Inflammatory macrophage treated with lipopolysaccharide for 4 hours (primary cell): ENCODE data around the gene COPG2.

Source experiments
- DNase-seq: peaks from one replicate; pipeline ENCODE4 v3.0.0-alpha.2; 2020

The COPG2 gene

DNA sequence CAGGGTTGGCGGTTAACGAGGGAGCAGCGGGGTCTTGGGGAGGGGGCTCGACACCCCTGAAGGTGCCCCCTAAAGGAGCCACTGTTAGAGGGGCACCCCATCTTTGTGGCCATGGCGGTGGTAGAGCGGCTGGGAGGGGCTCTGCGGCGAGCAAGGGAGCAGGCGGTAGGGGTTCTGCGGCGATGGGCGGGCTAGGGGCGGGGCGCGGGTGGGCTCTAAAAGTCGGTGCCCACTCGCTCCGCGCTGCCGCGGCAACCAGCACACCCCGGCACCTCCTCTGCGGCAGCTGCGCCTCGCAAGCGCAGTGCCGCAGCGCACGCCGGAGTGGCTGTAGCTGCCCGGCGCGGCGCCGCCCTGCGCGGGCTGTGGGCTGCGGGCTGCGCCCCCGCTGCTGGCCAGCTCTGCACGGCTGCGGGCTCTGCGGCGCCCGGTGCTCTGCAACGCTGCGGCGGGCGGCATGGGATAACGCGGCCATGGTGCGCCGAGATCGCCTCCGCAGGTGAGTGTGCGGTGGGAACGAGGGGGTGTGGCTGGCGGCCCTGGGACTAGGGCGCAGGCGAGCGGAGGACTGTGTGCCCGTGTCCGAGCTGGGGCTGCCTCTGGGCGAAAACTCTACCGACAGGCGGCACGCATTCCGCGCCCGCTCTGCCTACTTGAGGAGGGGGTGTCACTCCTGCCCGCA is 176.6 kb downstream of the COPG2 start, which contains the start of gene MEST:
Gene MEST (plus strand): TSS at position 245 of the 682 bp plus-strand sequence. CDS start 229 bp downstream, at position 474.
- DNase-seq: no peak

DNA sequence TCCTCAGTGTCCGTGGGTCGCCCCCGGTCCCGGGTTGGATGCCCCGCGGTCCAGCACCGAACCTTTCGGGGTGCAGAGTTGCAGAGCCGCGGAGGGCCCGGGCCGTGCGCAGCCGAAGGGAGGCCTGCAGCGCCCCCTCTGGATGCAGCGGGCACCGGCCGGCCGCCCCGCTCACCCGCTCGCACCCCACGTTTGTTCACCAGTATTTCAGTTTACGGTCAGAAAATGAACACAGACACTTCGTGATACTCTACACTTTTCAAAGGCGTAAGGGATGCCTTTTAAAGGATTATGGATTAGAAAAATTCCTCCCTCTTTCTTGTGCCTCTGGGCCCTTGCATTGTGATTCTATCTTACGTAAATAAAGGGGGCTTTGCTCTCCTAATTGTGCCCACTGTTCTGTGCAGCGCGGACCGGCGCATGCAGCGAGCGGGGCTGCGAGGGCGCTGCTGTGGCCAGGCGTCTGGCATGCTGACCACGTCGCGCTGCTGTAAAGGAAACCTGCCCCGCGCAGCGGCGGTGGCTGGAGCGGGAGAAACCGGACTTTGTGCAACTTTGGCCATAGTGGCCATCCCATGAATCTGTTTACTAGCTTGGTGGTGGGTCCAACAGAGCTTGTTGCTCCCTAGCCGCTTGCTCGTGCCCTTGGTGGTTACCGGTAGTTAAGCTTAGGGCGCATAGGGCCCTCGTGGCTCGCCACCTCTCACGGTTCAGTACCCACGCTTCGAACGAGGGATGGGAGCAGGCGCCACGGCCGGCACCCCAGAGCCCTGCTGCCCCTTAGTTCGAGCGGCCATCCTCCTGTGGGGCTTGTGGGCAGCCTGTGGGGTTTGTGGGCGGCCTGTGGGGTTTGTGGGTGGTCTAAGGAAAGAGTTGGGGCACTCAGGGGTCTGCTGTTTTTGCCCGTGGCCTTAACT is 177.4 kb downstream of the COPG2 start:
- DNase-seq: peak; percentile 16

DNA sequence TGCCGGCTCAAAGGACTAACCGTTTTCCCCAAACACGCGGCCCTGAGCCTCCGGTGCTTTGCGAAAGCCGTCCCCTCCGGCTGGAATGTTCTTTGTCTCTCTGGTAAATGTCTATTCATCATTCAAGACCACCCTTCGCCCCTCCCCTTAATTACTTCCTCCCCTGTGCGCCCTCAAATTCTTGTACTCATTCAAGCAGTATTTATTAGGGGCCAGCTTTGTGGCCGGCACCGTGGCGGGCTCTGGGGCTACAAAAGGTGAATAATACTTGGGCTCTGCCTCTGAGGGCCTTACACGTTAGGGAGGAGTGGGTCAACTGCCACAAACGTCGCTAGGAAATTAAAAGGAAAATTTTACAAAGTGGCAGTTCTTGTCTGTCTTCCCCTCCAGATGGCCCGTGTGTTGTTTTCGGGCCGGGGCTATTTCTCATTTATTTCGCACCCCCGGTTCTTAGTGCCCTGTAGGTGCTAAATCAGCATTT is 178.2 kb downstream of the COPG2 start:
- DNase-seq: no peak

DNA sequence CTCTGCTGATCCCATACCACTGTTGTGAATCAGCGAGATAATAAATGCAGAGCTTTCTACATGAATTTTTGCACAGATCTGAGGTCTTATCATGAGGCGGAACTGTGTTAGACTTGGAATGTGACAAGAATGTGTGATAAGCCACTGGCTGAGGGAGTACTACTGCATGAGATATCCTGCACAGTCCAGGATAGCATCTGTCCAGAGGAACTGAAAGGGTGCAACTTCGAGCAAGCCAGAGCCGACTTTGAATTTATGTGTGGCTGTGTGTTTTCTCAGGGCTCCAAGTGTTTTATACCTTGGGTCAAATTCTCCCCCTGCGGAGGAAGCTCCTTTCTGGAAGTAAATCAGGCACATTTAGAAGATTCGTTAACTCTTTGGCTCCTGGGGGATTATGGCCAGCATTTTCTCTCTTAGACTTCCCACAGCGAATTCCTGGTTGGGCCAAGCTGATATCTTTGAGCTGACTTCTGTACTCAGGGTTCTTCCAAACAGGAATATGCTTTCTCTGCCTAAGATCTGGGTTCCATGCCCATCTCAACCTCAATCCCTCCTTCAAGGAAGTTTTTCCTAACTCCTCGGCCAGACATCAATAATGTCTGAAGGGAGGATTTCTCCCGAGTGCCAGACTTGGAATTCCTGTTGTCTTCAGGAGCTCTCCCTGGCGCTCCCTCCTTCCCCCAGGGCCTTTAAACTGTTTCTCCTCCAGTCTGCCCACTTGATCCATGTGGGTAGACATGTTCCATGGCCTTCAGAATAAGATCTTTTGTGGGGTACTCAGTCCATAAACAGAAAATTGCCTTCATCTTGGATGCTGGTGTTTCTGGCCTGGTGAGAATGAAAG is 179.2 kb downstream of the COPG2 start:
- no peak for DNase-seq

DNA sequence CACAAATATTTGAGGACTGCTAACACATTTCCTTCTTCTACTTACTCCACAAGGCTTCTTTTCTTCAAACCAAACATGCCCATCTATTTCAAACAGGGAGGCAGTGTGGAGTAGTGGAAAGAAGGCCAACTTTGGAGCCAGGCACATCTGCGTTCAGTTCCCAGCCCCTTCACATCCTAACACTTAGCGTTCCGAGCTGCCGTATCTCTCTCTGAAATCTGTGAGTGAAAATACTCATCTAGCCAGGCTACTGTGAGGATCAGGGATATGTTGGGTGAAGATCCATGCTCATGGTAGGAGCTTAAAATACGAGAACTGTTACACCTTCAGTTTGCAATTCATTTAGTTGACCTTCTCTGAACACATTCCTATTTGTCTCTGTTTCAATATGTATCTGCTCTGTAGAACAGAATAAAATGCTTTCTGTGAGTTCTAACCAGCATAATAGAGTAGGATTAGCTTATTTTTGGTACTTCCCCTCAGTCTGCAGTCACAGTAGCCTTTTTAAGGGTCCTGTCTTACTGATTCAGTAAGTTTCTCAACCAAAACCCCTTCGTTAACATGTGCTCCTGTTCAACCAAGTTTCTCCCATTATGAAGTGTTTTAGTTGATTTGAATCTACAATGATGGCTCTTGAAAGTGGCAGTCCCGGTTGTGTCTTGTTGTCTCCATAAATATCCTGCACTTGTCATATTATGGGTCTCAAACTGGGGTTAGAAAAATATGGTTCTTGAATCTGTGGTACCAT is 180.0 kb downstream of the COPG2 start:
- no peak for DNase-seq

DNA sequence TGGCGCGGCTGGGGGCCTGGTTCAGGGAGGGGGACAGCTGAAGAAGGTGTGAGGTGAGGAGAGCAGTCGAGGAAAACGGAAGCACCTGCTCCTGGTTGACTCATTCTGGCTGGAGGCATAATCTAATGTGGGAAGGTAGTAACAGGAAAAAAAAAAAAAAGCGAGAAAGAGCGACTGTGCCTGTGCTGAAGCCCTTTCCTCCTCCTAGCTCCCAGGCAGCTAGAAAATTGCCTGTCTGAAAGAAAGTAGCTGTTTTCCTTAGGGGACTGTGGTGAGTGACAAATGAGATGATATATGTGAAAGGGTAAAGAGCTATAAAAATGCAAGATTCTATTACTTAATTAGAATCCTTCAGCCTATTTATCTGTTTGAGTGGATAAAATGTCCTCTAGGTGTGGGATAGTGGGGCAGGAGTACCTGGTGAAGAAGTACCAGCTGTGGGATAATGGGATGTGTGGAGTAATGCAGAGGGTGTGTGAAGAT is 181.6 kb downstream of the COPG2 start:
- no peak for DNase-seq

DNA sequence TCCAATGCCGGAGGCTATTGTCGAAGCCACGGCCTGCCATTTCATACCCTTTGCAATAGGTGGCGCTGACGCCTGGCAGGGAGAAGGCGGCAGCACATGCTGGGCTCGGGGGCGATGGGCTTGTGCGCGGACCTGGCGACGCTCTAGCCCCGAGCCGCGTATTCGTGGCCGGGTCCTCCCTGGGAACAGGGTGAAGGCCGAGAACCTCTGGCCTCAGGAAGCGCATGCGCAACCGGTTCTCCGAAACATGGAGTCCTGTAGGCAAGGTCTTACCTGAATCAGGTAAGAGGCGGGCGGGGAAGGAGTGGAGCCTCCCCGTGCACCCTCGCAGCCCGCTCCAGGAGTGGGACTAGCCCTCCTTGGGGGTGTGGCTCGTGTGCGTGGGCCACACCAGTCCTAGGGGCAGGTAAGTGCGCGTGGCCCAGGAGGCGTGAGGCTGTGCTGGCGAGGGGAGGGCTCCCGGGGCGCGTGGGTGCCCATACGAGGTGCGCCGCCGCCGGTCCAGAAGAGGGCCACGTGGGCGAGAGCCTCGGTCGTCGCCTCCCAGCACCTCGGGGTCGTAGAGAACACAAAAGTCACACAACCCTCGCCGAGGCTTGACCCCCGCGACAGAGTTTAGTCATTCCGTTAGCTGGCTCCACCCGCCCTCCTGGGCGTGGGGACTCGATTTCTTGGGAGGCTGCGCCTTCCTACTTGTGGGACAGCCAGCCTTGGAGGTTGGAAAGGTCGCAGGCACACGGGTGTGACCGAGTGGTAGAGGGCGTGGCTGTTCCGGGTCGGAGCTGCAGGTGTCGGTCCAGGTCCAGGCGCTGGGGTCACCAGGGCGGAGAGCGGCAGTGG is 182.2 kb downstream of the COPG2 start:
- peak; percentile 47 for DNase-seq

DNA sequence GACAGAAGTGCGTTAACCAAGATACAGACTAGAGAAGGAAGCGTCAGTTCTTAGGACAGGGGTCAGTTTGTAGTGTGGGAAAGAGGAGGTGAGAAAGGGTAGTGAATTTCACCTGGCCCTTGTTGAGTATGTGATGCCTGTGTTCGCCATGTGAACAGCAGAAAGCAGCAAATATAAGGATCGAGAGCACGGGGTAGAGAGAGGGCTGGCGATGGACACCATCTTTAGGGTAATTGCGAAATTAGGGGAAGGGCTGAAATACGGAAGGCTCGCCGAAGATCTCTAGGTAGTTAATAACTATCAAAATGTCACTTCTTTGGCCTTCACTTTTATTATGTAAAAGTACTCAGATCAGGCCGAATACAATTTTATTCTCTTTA is 182.8 kb downstream of the COPG2 start:
- DNase-seq: no peak

DNA sequence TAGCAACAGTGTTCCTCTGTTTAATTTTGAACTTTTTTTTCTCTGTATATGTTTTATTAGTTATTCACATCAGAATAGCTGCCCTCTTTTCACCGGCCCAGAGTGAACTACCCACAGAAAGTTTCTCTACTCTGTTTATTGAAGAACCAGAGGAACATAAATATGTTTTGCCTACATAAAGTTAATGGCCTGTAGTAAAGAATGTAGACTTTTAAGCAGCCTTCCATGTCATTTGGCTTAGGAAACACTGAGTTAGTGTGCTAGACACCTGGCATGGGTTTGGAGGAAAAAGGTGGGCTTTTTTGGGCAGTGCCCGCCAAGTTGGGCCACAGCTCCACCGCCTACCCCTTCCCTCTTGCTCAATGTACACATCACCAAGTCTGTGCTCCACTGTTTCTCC is 185.5 kb downstream of the COPG2 start:
- DNase-seq: no peak

DNA sequence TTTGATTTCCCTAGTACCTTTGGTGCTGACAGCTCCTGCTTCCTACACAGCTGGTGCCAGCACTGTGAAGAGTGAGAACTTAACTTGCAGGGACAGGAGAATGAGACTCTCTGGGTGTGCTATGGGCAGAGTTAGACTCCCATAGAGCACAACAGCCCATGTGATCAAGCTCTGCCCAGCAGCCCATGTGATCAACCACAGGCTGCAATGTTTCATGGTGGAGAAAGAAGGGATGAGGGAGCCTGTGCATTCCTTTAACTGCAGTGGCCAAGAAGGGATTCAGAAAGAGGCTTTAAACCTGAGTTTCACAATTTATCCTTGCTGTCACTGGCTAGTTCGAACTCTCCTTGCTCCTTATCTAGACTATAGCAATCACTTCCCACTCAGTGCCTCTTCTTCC is 186.7 kb downstream of the COPG2 start:
- DNase-seq: no peak

DNA sequence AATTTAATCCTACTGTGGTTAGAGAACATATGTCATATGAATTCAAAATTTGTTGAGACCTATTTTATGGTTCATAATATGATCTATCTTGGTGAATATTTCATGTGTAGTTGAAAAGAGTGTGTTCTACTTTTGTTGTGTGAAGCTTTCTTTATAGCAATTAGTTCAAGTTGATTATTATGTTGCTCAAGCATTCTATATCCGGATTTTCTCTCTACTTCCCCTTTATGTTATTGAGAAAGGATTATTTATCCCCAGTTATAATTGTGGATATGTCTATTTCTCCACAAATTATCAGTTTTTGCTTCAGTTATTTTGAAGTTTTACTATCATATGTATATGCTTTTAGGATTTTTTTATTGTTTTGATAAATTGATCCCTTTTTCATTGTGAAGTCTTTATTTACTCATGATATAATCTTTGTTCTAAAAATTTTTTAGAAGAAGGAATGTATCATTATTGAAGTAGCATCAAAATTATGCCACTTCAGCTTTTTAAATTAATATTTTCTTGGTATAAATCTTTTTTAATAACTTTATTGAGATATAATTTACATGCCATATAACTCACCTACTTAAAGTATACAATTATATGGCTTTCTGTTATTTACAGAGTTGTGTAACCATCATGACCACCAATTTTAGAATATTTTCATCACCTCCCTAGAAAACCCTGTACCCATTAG is 188.7 kb downstream of the COPG2 start:
- peak; percentile 30 for DNase-seq

DNA sequence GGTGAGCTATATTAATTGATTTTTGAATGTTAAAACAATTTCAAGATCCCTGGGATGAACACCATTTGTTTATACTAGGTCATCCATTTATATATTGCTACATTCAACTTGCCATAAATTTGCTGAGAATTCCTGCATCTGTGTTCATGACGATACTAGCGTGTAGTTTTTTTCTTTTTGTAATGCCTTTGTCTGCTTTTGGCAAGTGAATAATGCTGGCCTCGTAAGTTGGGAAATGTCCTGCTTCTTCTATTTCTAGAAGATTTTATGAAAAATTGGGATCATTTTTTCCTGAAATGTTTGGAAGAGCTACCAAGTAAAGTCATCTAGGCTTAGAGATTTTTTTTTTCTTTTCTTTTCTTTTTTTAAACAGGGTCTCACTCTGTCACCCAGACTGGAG is 189.6 kb downstream of the COPG2 start:
- no peak for DNase-seq

DNA sequence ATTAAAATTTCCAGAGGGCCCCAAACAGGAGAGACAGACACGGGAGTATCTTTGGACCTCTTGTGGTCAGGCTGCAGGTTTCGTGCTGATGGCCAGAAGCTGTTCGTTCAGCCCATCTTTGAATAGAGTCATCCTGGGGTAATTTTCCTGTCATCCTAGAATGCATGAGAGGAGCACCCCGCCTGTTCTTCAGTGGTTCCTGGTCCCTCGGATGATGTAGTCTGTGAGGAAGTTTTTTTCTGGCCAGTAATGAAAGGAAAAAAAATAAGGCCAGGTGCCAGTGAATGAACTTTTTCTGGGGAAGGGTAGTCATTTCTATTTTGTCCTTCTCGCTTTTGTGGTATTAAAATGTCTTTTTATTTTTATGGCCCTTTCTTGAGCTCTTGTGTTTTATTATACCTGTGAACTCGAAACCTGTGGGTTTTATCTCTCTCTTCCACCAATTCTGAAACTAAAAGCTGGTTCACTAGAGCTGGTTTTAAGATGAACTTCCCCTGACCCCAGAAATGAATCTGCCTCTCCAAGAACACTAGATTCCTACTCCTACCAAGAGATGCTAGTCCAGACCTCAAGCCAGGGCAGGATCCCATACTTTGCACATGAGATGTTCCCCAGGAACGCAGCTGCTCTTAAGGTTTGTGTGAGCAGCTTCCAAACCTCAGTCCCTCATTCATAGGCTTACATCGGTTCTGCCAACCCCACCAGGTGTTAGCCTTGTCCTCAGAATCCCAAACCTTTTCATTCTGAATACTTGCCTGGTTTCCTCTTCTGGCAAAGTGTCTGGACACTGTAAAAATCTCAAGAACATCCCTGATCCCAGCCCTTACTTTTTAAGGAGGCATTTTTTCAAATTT is 192.0 kb downstream of the COPG2 start:
- DNase-seq: no peak

DNA sequence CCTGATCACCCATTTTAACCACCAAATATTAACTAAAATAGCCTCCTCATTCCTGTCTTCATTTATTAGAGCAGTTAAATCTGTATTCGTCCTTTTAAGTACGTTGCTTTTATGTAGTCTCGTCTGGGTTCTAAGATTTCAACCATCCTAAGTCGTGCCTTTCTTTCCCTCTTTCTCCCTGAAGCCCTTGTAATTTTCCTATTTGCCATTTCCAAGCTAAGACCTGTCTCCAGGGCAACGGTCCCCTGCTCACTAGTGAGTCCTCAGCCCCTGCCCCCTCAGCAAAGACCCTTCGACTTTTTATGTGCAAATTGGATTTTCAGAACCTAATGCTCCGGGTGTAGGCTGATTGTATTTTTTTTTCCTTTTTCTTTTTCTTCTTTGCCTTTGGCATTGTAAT is 192.8 kb downstream of the COPG2 start:
- DNase-seq: no peak

DNA sequence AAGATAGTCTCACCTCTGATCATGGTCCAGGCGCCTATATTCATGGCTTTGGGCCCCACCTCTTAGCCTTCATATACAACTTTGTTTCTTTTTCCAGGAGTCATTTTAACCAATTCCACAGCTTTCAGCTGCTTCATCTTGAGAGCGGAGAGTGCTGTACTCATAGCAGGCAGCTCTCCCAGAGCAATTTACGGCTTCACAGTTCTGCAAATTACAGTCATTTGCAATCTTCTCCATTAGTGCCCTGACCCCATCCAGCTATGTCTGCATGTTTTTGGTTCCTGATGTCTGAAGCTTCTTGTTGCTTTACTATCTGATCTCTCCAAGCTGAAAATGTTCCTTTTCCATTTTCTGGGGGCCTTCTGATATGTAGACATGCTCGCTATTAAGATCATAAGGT is 194.7 kb downstream of the COPG2 start:
- DNase-seq: no peak

DNA sequence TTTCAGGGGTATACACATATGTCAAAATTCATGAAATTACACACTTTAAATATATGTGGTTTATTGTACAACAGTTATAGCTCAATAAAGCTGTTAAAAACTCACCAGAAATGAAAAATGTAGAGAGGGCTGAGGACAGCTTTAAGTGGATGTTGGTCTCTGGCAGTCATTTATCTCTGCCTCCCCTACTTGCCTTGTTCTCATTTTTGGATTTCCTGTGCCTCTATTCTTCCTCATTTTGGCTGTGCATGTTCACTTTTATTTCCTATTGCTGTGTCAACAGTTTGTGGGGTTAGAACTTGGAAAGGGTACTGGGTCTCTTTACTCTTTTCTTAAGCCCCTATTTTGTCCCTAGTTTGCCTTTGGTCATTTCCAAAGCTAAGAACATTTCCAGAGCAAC is 195.3 kb downstream of the COPG2 start:
- DNase-seq: peak; percentile 44

DNA sequence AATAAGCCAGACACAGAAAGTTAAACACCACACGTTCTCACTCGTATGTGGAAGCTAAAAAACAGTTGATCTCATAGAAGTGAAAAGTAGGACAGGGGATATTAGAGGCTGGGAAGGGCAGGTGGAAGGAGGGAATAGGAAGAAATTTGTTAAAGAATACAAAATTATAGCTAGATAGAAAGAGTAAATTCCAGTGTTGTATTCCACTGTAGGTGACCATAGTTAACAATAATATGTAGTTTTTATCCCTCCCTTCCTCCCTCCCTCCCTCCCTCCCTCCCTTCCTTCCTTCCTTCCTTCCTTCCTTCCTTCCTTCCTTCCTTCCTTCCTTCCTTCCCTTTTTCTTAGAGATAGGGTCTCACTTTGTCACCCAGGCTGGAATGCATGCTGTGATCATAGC is 196.6 kb downstream of the COPG2 start:
- no peak for DNase-seq

DNA sequence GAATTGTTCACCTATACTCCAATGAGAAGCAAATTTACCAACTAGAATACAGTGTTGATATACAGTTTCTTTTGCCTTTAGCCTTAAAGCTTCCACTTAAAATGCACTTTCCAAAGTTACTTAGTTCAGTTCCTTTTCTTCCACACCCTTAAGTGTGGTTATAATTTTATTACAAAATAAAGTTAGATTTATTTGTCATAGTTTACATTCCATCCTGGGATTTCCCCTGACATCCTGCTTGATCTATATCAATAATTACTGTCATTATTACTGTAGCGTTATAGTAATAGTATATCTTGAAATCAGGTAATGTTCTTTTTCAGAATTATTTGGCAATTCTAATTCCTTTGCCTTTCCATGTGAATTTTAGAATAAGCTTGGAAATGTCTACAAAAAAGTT is 199.9 kb downstream of the COPG2 start:
- no peak for DNase-seq

DNA sequence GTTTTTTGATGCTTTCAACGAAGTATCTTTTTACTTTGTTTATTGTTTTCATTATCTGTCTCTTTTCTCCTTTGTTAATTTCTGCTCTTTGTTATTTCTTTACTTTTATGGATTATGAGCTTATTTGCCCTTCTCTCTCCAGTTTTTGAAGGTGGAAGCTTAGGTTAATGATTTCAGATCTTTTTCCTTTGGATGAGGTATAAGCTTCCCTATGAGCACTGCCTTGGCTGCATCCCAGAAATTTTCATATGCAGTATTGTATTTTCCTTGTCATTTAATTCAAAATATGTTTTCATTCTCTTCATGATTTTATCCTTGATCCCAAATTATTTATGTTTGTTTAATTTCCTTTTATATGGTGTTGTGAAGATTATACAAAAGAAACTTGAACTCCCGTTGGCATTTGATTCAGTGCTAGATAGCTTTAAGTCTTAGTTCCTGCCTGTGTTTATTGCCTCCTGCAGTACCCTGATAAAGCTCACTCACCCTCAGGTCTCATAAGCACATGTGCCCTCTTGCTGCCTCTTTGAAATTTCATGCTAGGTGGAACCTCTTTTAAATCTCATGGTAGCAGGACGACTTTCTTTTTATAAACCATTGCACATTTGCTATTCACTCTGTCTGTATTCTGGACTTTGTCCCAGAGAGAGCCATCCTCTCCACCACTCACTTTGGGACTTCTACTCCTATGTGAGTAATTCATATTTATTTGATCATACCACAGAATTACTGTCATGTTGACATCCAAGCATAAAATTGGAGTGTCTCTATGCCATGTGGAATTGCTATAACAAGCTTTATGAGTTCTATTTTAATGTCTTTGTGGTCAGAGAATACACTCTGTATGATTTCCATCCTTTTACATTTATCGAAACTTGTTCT is 204.8 kb downstream of the COPG2 start:
- no peak for DNase-seq
